Esophagus muscularis mucosa (tissue), 3 donors: ENCODE measurements around the gene TOMM6.

Experiments
- CTCF ChIP-seq, 3 experiments: fragments of 200-600 bp in 2 of 3; fragments of 450-650 bp in 1 of 3; sonication (generic) in 2 of 3; IDR thresholded peaks; one replicate each; pipeline ENCODE4 v1.5.1; 2017 to 2019; ENCODE audit warnings: antibody characterized with exemption in 3 of 3, mild to moderate bottlenecking in 2 of 3, moderate library complexity in 1 of 3
- POLR2A ChIP-seq: fragments of 450-650 bp; IDR thresholded peaks from one replicate; pipeline ENCODE4 v1.6.1; 2017; ENCODE audit warnings: antibody characterized with exemption, moderate library complexity, mild to moderate bottlenecking, low read depth
- POLR2AphosphoS5 ChIP-seq, 2 donors: sonication (generic); formaldehyde crosslinking; IDR thresholded peaks; one replicate each; pipeline ENCODE4 v1.6.1; 2017; ENCODE audit warnings: antibody characterized with exemption in 2 of 2

- no peak for TF ChIP-seq CTCF (IDR thresholded peaks at IDR 0.05)
- no peak for TF ChIP-seq POLR2A
- no peak for TF ChIP-seq POLR2AphosphoS5 (IDR thresholded peaks at IDR 0.05)
Observed at GRCh38 chr6:41799559-41799911, 12.0 kb downstream of the TOMM6 start.
